ENCODE results near the gene OR7C2. TPM values are rescaled to one million over a fixed set of nuclear protein-coding genes. Genes with fewer than 3 reads are reported as not detected.

Gene OR7C2
- total RNA-seq, 4 donors from 2014 or later, result not detected

DNA sequence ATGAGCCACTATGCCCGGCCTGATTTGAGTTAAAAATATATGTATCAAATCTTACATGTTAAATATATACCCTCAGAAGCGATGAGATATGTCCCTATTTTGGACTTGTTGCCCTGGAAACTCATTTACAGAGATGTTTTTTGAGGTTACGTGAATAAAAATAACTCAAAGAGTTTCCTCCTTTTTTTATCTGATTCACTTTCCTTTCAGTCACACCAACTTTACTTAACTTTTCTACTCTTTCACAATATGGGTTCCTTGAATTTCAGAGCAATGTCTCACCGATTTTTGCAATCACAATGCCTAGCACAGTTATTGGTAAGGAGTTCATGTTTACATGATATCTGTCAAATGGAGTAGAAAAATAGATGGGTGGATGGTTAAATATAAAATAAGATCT, 2.3 kb downstream of the OR7C2 start:
- no peak for TF ChIP-seq CTCF (IDR thresholded peaks at IDR 0.05; ENCODE audit: low read depth)

- no peak for TF ChIP-seq CTCF (IDR thresholded peaks at IDR 0.05; ENCODE audit: low read depth)
These were observed 3.2 kb downstream of the OR7C2 start for GRCh38 chr19:14944456-14944855.

GRCh38 chr19:14949876-14950275, 8.6 kb downstream of the OR7C2 start:
- no peak for TF ChIP-seq CTCF (IDR thresholded peaks at IDR 0.05; ENCODE audit: low read depth)

DNA sequence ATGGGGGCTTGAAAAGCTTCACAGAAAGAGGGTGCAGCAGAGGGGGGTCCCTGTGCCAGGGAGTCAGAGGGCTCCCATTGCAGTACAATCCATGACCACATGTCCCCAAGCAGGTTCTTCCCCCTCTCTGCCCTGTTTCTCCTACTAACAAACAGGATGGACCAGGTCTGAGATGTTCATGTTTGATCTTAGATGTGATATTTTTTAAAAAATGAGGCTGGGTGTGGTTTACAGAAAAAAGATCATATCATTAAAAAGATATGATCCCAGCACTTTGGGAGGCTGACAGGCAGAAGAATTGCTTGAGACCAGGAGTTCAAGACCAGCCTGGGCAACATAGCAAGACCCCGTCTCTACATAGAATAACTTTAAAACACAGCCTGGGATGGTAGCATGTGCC, 9.1 kb downstream of the OR7C2 start:
- no peak for TF ChIP-seq CTCF (IDR thresholded peaks at IDR 0.05; ENCODE audit: low read depth)

DNA sequence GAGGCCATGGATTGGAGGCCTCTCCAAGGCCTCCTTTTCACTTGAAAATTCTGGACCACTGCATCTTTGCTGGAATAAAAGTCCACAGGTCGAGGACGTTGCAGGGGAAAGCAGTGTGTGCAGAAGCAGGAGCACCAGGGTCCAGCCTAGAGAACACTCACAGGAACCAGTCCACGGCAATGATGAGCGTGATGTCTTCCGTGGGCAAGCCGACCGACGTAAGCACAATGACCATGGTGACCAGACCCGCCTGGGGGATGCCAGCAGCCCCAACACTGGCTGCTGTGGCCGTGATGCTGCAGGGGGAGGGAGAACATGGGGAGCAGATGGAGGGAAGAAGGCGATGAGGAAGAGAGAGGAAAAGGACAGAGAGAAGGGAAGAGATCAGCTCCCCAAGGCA, 11.5 kb downstream of the OR7C2 start:
- TF ChIP-seq CTCF (IDR thresholded peaks at IDR 0.05; ENCODE audit: low read depth), result no peak

- no peak for TF ChIP-seq CTCF (IDR thresholded peaks at IDR 0.05; ENCODE audit: low read depth)
These were observed 12.9 kb downstream of the OR7C2 start for GRCh38 chr19:14954071-14954655.

DNA sequence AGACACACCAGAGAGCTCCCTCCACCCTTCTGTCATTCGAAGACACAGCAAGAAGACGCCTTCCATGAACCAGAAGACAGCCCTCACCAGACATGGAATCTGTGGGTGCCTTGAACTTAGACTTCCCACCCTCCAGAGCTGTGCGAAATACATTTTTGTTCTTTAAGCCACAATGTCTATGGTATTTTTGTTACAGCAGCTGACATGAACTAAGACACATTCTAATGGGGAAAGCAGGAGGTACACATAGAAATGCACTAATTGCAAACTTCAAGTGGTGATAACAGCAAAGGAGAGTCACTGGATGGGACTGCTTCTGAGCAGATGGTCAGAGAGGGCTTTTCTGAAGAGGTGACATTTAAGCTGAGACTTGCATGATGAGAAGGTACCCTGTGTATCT, 16.2 kb downstream of the OR7C2 start:
- no peak for TF ChIP-seq CTCF (IDR thresholded peaks at IDR 0.05; ENCODE audit: low read depth)

All from subcutaneous adipose tissue (tissue), 4 donors.